CD4-positive, alpha-beta T cell treated with Interleukin-6 at 100 ng/mL for 8 hours (primary cell): ENCODE data around the gene TBL1Y.
"Not testable (repeated sequence)": the region's sequence is repeated elsewhere in the genome, so short reads cannot be mapped to it uniquely, and the experiment has no call there.

Source experiments
- DNase-seq: peaks from one replicate; pipeline ENCODE4 v3.0.0-alpha.2; 2020; ENCODE audit warnings: mixed read lengths, low spot score

Gene TBL1Y

DNA sequence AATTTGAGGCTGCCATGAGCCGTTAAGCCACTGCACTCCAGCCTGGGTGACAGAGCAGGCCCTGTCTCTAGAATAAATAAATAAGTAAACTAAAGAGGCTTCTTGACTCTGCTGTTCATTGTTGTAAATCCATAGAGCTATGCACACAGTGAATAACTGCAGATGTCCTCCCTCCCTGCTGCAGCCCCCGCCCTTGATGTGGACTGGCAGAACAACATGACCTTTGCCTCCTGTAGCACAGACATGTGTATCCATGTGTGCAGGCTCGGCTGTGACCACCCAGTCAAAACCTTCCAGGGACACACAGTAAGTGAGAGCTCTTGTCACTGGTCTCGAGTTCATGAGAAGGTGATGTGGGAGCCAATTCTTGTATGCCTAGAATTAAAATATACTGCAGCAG is 170.1 kb downstream of the TBL1Y start:
- DNase-seq, result not testable (repeated sequence)

DNA sequence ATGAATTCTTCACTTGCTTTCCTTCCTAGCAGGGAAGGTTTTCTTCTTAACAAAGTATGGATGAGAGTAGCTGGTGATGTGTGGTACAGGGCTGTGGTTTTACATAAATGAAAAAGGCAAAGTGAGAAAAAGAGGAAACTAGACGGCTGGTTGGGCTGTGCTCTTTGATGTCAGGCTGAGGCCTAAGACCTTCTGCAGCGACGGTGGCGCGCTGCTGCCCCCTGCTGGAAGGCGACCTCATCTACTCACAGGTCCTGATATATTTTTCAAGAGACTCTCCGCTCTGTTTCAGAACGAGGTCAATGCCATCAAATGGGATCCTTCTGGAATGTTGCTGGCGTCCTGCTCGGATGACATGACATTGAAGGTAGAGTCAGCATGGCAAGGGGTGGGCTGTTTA is 175.1 kb downstream of the TBL1Y start:
- DNase-seq, result no peak

DNA sequence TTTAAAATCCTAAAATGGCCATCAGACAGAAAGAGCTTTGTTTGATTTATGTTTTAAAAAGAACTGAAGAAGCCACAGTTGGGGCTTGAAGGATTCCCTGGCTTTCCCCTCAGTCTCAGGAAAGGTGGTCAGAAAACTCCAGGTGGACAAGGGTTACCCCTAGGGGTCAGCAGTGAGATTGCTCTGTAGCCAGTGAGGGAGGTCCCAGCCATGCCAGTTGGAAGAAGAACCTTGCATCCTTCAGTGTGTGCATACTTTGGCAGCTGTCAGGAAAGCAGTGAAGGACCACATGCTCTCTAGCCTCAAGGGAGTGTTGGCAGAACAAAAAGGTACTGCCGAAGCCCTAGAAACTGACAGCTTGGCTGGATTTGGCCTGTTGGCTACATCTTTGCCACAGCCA is 182.3 kb downstream of the TBL1Y start:
- no peak for DNase-seq

DNA sequence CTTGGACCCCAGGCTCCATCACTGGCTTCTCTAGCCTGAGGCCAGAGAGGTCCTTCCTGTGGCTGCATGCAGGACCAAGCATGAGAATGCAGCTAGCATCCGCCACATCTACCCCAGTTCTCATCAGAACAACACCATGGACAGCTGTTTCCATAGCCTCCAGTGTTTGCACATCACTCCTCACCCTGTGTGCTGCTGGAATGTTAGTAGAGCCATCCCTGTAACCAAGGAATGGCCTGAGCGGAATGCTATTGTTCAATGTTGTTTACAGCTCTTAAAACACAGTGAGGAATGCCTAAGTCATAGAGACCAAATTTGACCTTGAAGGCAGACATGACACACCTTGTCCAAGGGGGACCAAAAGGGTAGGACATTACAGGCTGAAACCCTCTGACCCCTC is 183.9 kb downstream of the TBL1Y start:
- no peak for DNase-seq

DNA sequence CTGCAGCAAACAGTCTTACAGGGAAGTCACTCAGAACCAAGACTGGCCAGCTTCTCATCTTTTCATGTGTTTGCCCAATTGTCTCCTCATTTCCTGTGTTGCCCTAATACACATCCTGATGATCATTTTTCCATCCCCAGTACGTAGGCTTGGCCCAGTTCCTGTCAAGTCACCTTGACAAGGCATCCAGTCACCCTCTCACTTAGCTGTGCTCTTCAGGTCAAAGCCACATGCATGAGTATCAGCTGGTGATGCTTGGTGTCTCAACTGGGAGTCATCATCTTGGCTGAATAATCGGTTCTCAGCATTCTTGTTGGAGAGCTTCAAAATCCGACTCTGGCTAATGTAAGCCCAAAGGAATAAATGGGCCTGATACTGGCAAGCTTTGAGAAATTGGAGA is 186.5 kb downstream of the TBL1Y start:
- no peak for DNase-seq

DNA sequence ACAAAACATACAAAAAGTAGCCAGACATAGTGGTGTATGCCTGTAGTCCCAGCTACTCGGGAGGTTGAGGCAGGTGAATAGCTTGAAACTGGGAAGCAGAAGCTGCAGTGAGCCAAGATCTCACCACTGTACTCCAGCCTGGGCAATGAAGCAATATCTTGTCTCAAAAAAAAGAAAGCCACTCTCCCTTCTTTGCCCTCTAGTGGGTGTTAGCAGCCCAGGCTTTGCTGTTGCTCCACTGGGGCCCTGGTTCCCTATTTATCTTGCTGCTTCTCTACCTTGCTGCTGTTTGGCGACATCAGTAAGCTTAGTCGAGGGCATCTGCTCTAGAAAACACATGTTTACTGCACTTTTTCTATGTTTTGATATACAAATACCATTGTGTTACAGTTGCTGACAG is 189.2 kb downstream of the TBL1Y start:
- DNase-seq, result no peak

DNA sequence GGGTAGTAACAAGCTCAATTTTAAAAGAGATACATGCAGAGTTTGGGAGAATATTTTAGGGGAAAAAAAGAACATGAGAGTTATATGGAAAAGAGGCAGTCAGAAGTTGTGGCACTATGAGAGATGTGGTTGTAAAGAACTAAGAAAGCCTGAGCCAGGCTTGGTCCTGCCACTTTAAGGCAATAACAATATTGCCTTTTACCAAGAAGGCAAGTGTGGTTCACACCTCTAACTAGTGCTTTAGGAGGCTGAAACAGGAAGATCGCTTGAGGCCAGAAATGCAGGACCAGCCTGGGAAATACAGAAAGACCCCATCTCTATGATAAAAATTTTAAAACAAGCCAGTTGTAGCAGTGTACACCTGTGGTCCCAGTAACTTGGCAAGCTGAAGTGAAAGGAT is 192.2 kb downstream of the TBL1Y start:
- no peak for DNase-seq

DNA sequence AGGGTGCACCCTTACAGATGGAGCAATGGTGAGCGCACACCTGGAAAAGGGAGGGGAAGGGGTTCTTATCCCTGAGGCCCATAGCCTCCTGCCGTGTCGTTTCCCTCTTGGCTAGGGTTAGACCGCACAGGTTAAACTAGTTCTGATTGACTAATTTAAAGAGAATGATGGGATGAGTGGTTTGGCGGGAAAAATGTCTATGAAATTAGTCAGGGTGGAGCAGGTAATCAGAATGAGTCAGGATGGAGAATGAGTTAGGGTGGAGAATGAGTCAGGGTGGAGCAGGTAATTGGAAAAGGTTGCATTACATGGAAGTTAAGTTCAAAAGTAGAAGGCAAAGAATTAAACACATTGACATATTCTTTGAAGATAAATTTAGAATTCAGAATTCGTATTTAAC is 196.7 kb downstream of the TBL1Y start:
- no peak for DNase-seq

DNA sequence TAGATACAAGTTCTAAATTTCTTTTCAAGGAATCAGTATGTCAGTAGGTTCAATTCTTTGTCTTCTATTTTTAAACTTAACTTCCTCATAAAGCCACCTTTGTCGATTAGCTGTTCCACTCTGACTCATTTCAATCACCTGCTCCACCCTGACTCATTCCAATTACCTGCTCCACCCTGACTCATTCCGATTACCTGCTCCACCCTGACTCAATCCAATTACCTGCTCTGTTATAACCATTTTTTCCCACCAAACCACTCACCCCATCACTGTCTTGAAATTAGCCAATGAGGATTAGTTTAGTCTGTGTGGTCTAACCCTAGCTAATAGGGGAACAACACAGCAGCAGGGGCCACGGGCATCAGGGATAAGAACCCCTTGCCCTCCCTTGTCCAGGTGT is 199.6 kb downstream of the TBL1Y start:
- no peak for DNase-seq

DNA sequence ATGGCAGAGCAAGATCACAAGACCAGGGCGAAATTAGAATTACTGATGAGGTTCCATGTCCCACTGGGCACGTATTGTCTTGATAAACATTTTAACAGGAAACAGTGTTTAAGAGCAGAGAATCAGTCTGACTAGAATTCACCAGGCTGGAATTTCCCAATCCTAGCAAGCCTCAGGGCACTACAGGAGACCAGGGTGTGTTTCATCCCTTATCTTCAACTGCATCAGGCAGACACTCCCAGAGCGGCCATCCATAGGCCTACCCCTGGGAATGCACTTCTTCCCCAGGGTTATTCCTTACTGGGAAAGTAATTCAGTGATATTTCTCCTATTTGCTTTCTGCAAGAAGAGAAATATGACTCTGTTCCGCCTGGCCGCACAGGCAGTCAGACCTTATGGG is 205.4 kb downstream of the TBL1Y start:
- DNase-seq, result no peak

DNA sequence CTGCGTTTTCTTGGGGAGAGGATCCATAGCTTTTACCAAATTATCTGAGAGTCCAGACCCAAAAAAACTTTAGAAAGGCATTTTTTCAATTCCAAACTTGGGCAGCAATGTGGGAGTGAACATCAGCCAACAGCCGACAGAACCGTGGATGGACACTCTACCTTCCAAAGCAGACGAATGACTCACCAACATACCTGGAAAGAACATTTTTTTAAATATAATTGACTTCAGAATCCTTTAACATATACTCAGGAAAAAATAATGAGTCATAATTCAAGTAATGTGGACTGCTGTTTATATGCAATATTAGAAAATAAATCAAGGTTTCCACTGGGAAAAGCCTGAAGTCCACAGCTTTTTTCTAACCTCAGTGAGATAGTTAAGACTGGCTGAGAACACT is 211.7 kb downstream of the TBL1Y start:
- no peak for DNase-seq

DNA sequence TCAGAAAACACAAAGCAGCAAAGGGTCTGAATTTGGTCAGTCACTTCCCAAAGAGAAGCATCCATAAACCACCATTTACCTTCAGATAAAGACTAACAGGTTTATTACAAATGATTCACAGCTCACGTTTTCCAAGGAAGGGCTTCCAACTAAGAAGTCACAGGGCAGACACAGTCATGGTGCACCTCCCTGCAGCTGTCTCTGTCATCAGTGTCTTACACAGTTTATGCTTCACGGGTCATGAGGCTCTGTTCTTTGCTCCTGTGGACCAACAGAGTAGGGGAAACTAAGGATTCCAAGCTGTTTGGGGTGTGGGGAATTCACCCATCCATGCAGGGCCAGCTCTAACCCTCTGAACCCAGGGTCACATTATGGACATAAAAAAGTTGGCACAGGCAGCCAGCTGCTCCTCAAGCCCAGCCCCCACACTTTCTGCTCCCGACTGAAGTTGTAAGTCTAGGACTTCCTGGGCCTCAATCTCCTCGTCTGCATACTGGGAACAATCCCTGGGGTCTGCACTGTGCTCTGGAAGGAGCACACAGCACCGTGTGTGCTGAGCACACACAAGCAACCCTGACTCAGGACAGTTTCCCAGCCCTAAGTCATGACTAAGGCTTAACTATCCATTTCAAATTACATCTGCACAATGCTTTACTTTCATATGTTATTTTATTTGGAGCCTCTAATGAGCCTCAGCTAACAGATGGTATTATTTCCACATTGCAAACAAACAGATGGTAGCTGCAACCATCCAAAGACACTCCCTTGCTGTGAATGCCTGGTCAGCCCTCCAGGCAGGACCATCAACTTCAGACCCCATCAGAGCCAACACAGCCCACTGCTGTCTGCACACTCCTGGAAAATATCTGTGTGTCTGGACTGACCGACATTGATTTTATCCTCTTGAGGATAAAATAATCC is 214.9 kb downstream of the TBL1Y start:
- DNase-seq, result no peak

DNA sequence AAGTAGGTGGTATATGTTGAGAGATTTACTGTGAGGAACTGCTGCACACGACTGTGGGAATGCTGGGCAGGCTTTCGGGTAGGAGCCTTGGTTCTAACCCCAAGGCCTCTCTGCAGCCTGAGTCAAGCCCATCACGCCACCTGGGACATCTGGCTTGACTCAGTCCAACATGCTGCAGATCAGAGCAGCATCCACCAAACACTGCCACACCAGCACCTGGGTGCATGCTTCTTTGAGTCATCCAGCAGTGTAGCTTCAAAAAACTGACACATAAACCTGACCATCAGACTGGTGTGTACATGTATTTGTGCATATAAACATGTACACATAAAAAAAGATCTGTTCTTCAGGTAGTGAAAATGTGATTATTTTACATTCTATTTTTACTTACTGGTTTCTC is 217.7 kb downstream of the TBL1Y start:
- no peak for DNase-seq
